Parathyroid adenoma (tissue), 2 donors: ENCODE measurements around the gene SMO.
"Not testable (repeated sequence)": the region's sequence is repeated elsewhere in the genome, so short reads cannot be mapped to it uniquely, and the experiment has no call there.

Experiments used
- H2AFZ ChIP-seq: fragments of 300-600 bp; sonication (generic); one replicate; pipeline ENCODE4 v1.7.0; 2017; ENCODE audit warnings: antibody characterized with exemption, mild to moderate bottlenecking
- H3K27ac ChIP-seq: fragments of 300-600 bp; sonication (generic); one replicate; pipeline ENCODE4 v1.7.0; 2017
- H3K27me3 ChIP-seq: fragments of 300-600 bp; sonication (generic); one replicate; pipeline ENCODE4 v1.7.0; 2017; ENCODE audit warnings: low read length; ENCODE audit not compliant: control insufficient read depth, insufficient read depth
- H3K36me3 ChIP-seq: fragments of 300-600 bp; sonication (generic); one replicate; pipeline ENCODE4 v1.7.0; 2017; ENCODE audit warnings: low read length; ENCODE audit not compliant: control insufficient read depth, insufficient read depth
- H3K4me1 ChIP-seq: fragments of 300-600 bp; sonication (generic); one replicate; pipeline ENCODE4 v1.7.0; 2017; ENCODE audit warnings: control low read depth
- H3K4me2 ChIP-seq: fragments of 300-600 bp; sonication (generic); one replicate; pipeline ENCODE4 v1.7.0; 2017; ENCODE audit warnings: low read length
- H3K4me3 ChIP-seq: fragments of 300-600 bp; sonication (generic); one replicate; pipeline ENCODE4 v1.7.0; 2017; ENCODE audit warnings: low read depth, low read length
- H3K79me2 ChIP-seq: fragments of 300-600 bp; sonication (generic); one replicate; pipeline ENCODE4 v1.7.0; 2017; ENCODE audit warnings: control low read depth
- H3K9ac ChIP-seq: fragments of 300-600 bp; sonication (generic); one replicate; pipeline ENCODE4 v1.7.0; 2017; ENCODE audit warnings: mild to moderate bottlenecking
- H3K9me3 ChIP-seq: fragments of 300-600 bp; sonication (generic); one replicate; pipeline ENCODE4 v1.7.0; 2017; ENCODE audit warnings: low read length; ENCODE audit not compliant: control insufficient read depth
- CTCF ChIP-seq: fragments of 300-600 bp; sonication (generic); IDR thresholded peaks from one replicate; pipeline ENCODE4 v1.7.0; 2017; ENCODE audit warnings: antibody characterized with exemption, mild to moderate bottlenecking
- donor health status: primary hyperparathyroidism.

Gene SMO

GRCh38 chr7:129168231-129169021 lies 20.0 kb upstream of the SMO start:
- no peak for TF ChIP-seq CTCF

GRCh38 chr7:129169171-129169671 lies 19.2 kb upstream of the SMO start:
- Histone ChIP-seq H3K27me3 (no peaks in the 10 kb centered on the region), H3K27ac (no peak overlapping the region), H3K4me2 (peak overlapping the region; percentile 31), H3K9me3 (no peaks in the 10 kb centered on the region), H3K4me3 (no peak overlapping the region), H3K79me2 (no peaks in the 10 kb centered on the region), H2AFZ (peak overlapping the region; percentile 15), H3K9ac (no peak overlapping the region), H3K4me1 (no peaks in the 10 kb centered on the region), H3K36me3 (no peaks in the 10 kb centered on the region)
- no peak for TF ChIP-seq CTCF

More at GRCh38 chr7:129168231-129169021, 20.0 kb upstream of the SMO start:
- Histone ChIP-seq H3K9me3 (no peaks in the 10 kb centered on the region), H3K36me3 (no peaks in the 10 kb centered on the region), H3K4me1 (no peaks in the 10 kb centered on the region), H3K27ac (no peak overlapping the region), H3K79me2 (no peaks in the 10 kb centered on the region), H3K27me3 (no peaks in the 10 kb centered on the region), H3K4me2 (no peak overlapping the region), H3K9ac (no peak overlapping the region), H2AFZ (no peak overlapping the region), H3K4me3 (no peak overlapping the region)

GRCh38 chr7:129169686-129170440 lies 18.6 kb upstream of the SMO start:
- Histone ChIP-seq H3K4me2 (peak overlapping the region; percentile 31), H3K9ac (no peak overlapping the region), H3K27ac (no peak overlapping the region), H3K4me3 (no peak overlapping the region), H3K36me3 (no peaks in the 10 kb centered on the region), H3K9me3 (no peaks in the 10 kb centered on the region), H3K27me3 (no peaks in the 10 kb centered on the region), H3K4me1 (no peaks in the 10 kb centered on the region), H2AFZ (no peak overlapping the region), H3K79me2 (no peaks in the 10 kb centered on the region)
- TF ChIP-seq CTCF, result no peak

- Histone ChIP-seq H3K79me2 (no peaks in the 10 kb centered on the region), H3K9ac (no peak overlapping the region), H3K4me3 (no peak overlapping the region), H2AFZ (no peak overlapping the region), H3K27me3 (no peaks in the 10 kb centered on the region), H3K27ac (no peak overlapping the region), H3K36me3 (no peaks in the 10 kb centered on the region), H3K4me1 (no peaks in the 10 kb centered on the region), H3K9me3 (no peaks in the 10 kb centered on the region), H3K4me2 (no peak overlapping the region)
- TF ChIP-seq CTCF, result no peak
These were observed 17.9 kb upstream of the SMO start for GRCh38 chr7:129170441-129171021.

- H3K9me3 ChIP-seq, H3K79me2 ChIP-seq, H3K4me3 ChIP-seq, H3K27me3 ChIP-seq, H3K4me1 ChIP-seq, H3K36me3 ChIP-seq, H3K27ac ChIP-seq, H3K9ac ChIP-seq, H2AFZ ChIP-seq, H3K4me2 ChIP-seq: not testable (repeated sequence)
These were observed 14.6 kb upstream of the SMO start for GRCh38 chr7:129173861-129174260.
